ENCODE results near the gene CHST12.
A peak's percentile ranks its signal among the peaks of the same experiment; 100 is the strongest.
"Not testable (repeated sequence)": the region's sequence is repeated elsewhere in the genome, so short reads cannot be mapped to it uniquely, and the experiment has no call there.

Gene CHST12

DNA sequence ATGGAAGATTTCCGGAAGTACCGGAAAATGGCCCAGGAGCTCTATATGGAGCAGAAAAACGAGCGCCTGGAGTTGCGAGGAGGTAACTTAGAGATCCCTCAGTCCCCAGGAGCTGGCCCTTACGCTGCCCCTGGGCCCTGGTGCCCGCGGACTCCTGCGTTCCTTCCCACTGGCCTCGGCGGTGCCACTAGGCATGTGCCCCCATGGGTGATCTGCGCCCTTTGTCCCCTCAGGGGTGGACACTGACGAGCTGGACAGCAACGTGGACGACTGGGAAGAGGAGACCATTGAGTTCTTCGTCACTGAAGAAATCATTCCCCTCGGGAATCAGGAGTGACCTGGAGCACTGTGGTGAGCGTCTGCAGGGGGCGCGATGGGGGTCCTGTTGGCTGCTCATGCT lies 24.2 kb upstream of the CHST12 start:
- no peak for DNase-seq

DNA sequence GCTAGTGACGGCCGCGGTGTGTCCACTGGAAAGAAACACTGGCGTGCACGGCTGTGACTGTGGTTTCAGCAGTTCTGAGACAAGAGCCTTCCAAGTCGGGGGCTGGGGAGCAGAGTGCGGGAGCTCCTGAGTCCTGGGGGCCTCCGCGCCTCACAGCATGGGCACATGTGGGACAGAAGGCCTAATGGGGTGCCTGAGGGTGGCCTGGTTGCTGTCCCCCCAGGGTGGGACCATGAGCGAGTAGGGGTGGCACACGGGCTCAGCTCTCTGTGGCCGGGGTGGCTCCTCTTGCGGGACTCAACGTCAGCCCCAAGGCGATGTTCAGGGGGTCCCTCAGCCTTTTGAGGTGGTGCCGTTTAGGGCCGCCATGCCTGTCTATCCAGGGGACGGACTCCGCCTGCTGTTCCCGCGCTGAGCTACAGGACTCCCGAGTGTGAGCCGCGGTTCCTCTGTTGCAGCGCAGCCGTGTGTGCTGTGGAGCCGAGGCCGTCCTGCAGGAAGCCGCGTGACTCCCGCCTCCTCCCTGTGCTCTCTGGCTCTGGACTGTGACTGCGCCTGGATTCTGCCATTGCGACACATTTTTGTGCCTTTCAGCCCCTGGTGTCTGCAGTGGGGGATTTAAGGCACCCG lies 23.5 kb upstream of the CHST12 start:
- no peak for DNase-seq

GRCh38 chr7:2380461-2380860 lies 22.9 kb upstream of the CHST12 start:
- DNase-seq, result no peak

DNA sequence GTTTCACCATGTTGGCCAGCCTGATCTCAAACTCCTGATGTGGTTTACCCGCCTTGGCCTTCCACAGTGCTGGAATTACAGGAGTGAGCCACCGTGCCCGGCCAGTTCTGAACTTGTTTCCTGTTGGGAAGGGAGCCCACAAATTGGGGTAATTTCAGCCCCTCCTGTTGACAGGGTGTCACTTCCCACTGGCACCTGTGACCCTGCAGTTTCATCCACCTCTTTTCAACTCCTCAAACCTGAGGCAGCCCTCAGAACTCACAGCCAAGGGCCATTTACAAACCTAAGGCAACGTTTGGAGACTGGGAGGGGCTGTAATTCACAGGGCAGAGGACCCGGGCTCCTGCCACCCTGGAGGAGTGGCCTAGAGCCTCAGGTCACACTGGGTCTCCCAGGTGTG lies 22.2 kb upstream of the CHST12 start:
- no peak for DNase-seq

DNA sequence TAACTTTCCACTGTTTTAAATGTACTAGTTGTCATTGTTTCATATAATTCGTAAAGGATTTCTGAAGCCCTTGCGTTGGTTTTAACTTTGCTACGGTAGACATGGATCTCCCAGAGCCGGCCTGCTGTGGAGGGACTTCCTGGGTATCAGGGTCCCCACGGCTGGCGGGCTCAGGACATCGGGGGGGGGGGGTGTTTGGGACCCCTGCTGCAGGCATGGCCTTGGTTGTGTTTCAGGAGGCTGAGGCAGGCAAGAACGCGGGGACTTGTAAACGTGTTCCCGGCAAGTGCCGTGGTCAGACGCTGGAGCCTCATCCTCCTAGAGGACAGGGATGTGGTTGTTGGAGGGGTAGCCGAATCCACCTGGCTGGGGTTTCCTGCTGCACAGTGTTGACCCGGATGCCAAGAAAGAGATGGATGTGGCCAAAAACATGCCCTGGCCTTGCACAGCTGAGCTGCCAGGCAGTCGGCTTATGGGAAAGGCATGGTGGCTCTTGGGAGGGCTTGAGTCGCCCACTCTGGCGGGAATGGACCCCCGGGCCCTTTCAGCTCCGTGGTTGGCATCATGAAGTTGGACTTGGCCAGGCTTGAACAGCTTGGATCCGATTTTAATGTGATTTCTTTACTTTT lies 21.4 kb upstream of the CHST12 start:
- DNase-seq, result no peak

- no peak for DNase-seq
Measured at GRCh38 chr7:2383543-2384274, 19.7 kb upstream of the CHST12 start.

DNA sequence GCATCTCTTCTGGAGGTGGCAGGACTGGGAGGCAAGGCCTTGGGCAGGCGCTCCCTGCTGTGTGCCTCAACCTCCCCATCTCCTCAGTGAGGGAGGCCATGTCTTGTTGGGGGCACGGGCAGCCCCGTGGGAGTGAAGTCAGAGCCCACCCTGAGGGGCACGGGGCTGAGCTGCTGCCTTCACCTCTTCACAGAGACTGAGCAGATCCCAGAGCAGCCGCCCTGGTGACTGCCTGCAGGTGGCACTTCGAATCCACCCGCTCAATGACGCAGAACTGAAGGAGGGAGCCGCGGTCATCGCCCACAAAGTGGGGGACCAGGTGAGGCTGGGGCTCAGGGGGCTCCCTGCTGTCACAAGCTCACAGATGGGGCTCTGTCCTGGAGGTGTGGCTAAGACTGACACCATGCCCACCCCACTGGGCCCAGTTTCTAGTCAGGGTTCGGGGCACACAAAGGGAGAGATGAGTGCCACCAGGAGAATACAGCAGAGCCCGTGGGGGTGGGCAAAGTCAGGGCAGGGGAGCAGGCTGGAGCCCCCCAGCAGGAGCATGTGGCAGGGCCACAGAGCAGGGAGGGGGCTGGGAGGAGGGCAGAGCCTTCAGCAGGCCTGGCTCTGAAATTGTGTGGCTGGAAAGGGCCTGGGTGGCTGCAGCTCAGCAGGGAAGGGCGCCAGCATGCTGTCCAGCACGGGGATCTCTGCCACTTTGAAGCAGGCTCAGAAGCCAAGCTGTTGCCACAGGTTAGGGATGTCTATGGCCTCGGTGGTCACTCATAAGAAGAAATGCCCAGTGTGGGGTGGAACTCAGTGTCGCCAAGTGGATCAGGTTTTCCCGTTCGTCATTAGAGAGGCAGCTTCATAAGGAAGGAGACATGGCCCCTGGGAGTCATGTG lies 18.8 kb upstream of the CHST12 start:
- no peak for DNase-seq

DNA sequence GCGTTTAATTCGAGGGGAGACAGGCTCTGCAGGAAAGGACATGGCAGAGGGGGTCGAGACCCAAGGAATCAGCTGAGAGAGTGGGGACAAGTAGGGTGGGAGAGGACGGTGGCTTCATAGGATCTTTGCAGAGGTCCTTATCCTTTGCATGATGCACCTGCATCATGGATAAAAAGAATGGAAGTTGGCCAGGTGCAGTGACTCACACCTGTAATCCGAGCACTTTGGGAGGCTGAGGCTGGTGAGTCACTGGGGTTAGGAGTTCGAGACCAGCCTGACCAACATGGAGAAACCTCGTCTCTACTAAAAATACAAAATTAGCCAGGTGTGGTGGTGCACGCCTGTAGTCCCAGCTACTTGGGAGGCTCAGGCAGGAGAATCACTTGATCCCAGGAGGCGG lies 17.3 kb upstream of the CHST12 start:
- not testable (repeated sequence) for DNase-seq

DNA sequence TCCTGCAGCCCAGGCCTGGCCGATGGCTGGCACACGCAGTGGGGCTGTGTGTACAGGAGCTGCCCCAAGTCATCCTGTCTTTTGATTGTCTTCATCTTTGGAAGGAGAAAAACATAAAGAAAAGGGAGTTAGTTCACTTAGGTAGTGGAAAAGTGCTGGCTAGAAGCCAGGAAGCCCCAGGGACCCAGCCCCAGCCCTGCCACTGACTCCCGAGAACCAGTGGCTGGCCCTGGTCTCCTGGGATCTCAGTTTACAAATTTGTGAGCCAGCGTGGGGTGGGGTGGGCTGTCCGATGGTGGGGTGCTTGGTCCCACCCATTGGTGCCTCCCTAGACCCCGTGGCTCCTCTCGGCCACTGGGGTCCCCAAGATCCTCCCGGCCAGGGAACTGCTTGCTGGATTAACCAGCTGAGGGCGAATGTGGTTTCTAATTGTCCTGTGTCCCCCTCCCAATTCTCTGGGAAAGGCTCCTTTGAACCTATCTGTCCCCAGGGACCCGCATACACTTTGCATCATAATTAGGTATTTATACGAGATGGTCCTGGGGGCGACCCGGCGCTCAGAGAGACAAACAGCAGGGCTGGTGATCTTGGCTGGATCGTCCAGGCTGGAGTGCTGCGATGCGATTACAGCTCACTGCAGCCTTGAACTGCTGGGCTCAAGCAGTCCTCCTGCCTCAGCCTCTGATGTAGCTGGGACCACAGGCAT lies 16.3 kb upstream of the CHST12 start:
- no peak for DNase-seq

GRCh38 chr7:2387897-2388636 lies 15.3 kb upstream of the CHST12 start:
- no peak for DNase-seq

DNA sequence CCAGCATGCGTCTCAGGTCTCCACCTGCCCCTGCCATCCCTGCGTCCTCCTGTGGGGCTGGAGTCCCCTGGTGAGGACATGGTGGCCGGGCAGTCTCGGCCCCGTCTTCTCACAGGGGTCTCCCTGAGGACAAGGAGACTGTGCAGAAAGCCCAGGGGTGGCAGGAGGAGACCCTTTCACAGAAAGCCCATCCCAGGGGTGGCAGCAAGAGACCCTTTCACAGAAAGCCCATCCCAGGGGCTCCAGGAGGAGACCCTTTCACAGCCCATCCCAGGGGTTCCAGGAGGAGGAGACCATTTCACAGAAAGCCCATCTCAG lies 14.8 kb upstream of the CHST12 start:
- no peak for DNase-seq

DNA sequence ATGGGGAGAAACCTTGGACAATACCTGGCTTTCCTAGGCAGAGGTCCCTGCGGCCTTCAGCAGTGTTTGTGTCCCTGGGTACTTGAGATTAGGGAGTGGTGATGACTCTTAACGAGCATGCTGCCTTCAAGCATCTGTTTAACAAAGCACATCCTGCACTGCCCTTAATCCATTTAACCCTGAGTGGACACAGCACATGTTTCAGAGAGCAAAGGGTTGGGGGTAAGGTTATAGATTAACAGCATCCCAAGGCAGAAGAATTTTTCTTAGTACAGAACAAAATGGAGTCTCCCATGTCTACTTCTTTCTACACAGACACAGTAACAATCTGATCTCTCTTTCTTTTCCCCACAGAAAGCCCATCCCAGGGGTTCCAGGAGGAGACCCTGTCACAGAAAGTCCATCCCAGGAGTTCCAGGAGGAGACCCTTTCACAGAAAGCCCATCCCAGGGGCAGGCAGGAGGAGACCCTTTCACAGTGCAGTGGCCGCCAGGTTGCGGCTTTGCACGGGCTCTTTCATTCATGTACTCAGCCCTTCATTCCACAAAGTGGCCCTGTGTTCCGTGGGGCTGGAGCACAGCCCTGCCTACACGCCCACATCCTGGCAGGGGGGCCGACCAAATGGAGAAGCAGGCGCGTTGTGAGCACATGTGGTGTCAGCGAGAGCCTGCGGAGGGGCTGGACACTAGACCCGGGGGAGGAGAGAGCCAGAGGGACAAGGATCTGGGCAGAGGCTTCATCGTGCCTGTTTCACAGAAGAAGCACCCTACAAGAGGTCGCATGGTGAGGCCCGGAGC lies 13.2 kb upstream of the CHST12 start:
- not testable (repeated sequence) for DNase-seq

- no peak for DNase-seq
Measured at GRCh38 chr7:2393706-2394105, 9.7 kb upstream of the CHST12 start.

DNA sequence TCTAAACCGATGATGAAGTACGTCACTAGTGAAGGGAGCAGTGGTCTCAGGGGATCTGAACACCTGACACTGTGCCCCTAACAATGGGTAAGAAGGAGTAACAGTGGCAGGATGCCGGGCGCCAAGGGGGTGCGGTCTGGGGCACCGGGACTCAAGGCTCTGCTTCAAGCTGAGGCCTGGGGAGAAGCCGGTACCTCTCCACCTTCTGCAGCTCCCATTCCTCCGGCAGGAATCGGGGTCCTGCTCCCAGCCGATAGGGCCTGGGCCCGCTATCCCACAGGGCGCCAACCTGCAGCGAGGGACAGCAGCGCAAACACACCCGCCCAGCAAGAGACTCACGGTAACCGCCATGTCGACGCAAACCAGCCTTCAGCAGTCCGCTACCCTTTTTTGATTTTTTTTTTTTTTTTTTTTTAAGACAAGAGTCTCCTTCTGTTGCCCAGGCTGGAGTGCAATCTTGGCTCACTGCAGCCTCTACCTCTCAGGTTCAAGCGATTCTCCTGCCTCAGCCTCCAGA lies 8.8 kb upstream of the CHST12 start:
- no peak for DNase-seq

DNA sequence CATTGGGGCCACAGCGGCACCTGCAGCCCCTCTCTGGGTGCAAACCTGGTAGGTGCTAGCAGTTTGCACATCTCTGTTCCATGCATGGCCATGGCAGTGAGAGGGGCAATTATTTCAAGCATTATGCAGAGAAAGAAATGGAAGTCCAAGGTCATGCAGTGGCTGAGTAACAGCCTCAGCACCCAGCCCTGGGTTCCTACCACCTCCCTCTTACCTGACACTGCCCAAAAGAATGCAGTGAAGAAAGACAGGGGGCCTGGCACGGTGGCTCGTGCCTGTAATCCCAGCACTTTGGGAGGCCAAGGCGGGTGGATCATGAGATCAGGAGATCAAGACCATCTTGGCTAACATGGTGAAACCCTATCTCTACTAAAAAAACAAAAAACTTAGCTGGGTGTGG lies 4.9 kb upstream of the CHST12 start:
- no peak for DNase-seq

DNA sequence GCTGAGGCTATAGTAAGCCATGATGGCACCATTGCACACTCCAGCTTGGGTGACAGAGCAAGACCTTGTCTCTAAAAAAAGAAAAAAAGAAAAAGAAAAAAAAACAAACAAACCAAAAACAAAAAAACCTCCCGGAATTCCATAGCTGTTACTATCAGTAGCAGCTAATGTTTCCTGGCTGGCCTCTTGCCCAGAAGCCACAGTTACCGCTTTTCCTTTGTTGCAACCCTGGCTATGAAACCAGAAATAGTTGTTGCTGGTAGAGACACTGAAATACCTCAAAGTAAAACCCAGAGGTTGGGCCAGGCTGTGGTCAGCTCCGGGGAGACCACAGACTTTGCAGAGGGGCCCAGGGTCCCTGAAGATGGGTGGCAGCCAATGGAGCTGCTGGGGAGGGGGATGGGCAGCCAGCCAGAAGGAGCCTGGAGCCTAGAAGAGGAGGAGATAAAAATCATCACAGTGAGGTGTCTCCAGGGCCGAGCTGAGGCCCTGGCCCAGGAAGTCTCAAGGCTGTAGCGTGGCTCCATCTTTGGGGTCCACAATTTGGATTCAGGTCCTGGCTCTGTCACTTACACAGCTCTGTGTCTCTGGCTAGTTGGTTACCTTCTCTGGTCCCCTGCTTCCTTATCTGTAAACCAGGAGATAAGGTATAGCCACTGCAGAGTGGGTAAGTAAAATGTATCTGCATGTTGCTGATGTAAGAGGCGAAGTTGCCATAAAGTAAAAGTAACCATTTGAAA lies 3.4 kb upstream of the CHST12 start:
- DNase-seq, result no peak

DNA sequence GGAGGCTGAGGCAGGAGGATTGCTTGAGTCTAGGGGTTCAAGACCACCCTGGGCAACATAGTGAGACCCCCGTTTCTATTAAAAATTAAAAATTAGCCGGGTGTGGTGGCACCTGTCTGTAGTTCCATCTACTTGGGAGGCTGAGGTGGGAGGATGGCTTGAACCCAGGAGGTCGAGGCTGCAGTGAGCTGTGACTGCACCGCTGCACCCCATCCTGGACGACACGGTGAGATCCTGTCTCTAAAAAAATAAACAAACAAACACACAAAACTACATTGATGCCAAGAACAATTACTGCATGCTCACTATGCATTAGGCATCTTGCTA lies 761 bp upstream of the CHST12 start:
- DNase-seq, result no peak

DNA sequence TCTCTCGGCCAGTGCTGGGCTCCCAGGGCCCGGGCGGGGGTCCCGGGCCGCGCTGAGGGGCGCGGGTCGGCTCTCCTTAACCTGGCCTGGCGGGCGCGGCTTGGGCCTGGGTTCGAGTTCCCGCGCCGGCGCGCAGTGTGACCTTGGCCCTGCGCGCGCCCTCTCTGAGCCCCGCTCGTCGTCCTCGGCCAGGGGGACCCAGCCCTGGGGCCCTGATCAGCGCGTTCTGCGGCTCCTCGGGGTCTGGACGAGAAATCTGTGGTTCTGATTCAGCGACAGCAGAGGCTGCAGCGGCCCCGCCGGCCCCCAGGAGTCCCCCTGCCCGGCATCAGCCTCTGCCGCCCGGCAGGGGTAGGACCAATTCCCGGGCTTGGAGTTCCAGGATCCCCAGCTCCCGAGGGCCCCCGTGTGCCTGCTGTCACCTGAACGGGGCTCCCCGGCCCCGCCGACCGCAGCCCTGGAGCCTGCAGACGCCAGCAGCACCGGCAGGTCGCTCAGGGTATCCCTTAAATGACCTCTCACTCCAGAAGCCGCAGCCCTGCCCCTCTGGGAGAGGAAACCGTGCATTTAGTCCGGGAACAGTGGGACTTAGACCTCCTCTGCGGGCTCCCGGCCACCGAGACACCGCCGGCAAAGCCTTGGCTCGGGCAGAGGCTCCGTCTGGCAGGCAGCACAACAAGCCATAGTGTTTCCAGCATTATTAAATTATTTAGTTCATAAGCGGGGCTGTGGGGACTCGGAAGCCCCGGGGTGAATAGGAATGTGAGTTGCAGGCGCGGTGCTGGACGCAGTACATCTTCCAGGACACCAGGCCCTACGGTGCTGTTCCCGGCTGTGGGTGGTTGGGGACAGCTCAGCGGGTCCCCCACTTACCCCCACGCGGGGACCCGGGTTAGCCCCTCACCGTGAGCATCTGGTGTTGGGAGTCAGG lies 572 bp downstream of the CHST12 start:
- DNase-seq, result peak; percentile 73

GRCh38 chr7:2404714-2405119 lies 1.3 kb downstream of the CHST12 start:
- no peak for DNase-seq
